Inferior parietal cortex (tissue), 1 donor: ENCODE data around the gene OR5H14.

Experiments
- DNase-seq: peaks from one replicate; pipeline ENCODE4 v3.0.0-alpha.2; 2016; ENCODE audit errors: extremely low spot score

OR5H14 gene

GRCh38 chr3:98199020-98199419 lies 51.7 kb downstream of the OR5H14 start:
- no peak for DNase-seq
